MCF 10A (cell line): ENCODE data around the gene TTLL13. TPM values are rescaled to one million over a fixed set of nuclear protein-coding genes. Genes with fewer than 3 reads are reported as not detected.

Experiments
- BruUV-seq: library from RNA; stranded (reverse); fragments of 400-500 nt; replicated peaks from 2 replicates; lab custom pipeline; 2021; lab: Mats Ljungman, UMichigan
- CTCF ChIA-PET: fragments of 300-600 bp; sonication (Branson Sonifier 250); formaldehyde crosslinking; extraction: SDS; loops from one replicate; lab custom pipeline; 2021; ENCODE audit warnings: antibody characterized with exemption, inconsistent platforms; lab: Yijun Ruan, JAX
- POLR2A ChIA-PET: fragments of 300-600, 350-650 bp; sonication (Branson Sonifier 250); formaldehyde crosslinking; extraction: SDS; loops from one replicate; lab custom pipeline; 2020; ENCODE audit warnings: antibody characterized with exemption, inconsistent platforms; lab: Yijun Ruan, JAX
- DNase-seq: peaks from one replicate; pipeline ENCODE4 v3.0.0-alpha.2; 2018; ENCODE audit not compliant: unreplicated experiment
- H3K27ac Mint-ChIP-seq: one replicate; pipeline ENCODE4 v1.8.0; 2022; ENCODE audit warnings: mild to moderate bottlenecking, low read depth, mixed read lengths; ENCODE audit not compliant: unreplicated experiment
- H3K27me3 Mint-ChIP-seq: one replicate; pipeline ENCODE4 v1.8.0; 2022; ENCODE audit warnings: mixed read lengths; ENCODE audit not compliant: insufficient read depth, unreplicated experiment
- H3K36me3 Mint-ChIP-seq: one replicate; pipeline ENCODE4 v1.8.0; 2022; ENCODE audit warnings: mild to moderate bottlenecking, moderate library complexity, mixed read lengths; ENCODE audit not compliant: insufficient read depth, unreplicated experiment
- H3K4me1 Mint-ChIP-seq: one replicate; pipeline ENCODE4 v1.8.0; 2022; ENCODE audit warnings: mixed read lengths; ENCODE audit not compliant: insufficient read depth, unreplicated experiment
- H3K4me3 Mint-ChIP-seq: one replicate; pipeline ENCODE4 v1.8.0; 2022; ENCODE audit warnings: mild to moderate bottlenecking, moderate library complexity, mixed read lengths; ENCODE audit not compliant: unreplicated experiment
- H3K9me3 Mint-ChIP-seq: one replicate; pipeline ENCODE4 v1.8.0; 2022; ENCODE audit warnings: mixed read lengths; ENCODE audit not compliant: unreplicated experiment
- intact Hi-C: fragments of 100-400 bp; cut with micrococcal nuclease; formaldehyde crosslinking; loops from 2 replicates; pipeline ENCODE4 v1.14.1; 2022
- total RNA-seq: library from RNA; stranded (reverse); gene quantifications from 2 replicates; pipeline ENCODE4 v1.2.3, GENCODE V29; 2022
- TF ChIP-seq, protein P1 (sequence below): fragments of 200-600 bp; IDR thresholded peaks from one replicate; pipeline ENCODE4 v1.8.0; 2022; ENCODE audit warnings: antibody characterized with exemption, mild to moderate bottlenecking; ENCODE audit not compliant: unreplicated experiment

The TTLL13 gene
- total RNA-seq, 1 experiment from 2014 or later = not detected

DNA sequence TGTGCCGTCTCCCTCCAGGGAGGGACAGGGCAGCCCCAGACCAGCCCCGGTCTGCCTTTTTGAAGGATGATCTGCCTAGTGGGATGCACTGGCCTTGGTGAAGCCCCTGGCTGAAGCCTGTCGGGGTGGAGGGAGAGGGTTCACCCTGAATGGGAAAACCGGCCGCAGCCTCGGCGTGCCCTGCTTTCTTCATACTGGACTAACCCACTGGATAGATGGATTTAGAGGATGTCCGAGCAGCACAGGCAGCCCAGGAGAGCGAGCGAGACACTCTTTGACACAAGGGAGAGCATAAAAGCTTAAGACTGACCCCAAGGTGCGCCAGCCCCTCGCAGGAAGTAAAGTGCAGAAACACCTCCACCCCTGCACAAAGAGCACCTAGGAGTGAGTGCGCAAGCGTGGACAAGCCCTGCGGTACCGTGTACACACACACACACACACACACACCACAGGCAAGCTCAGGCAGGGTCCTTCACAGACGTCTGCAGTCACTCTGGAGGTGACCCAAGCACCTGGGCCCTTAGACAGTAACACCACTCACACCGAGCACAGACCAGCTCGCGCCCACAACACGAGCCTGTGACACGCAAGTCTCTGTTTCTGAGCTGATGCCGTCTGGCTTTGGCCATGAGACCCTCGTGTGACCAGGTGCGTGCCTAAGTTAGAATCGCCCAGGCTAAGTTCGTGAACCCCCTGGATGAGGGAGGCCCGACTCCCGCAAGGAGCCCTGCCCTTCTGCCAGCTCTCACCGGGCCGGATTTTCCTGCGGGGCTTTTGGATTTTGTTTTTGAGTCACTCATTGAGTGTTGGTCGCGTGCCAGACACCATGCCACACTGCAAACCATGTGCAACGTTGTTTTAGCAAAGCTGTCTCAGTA, 36.9 kb upstream of the TTLL13 start:
- Mint-ChIP-seq H3K4me1 (peaks cover 43% of the 10 kb centered on the region), H3K27ac (peak overlapping the region; percentile 91), H3K4me3 (peak overlapping the region; percentile 61), H3K27me3 (no peaks in the 10 kb centered on the region), H3K9me3 (no peaks in the 10 kb centered on the region), H3K36me3 (peaks cover 38% of the 10 kb centered on the region)
- no TSS peak for BruUV-seq
- CTCF ChIA-PET = interaction anchor here (0.6 to 5.6 kb wide), 7 partner anchors 9 to 314 kb away, joined by 3 to 40 read pairs (median 8); partner anchors contain the start of genes CIB1 and GDPGP1
- POLR2A ChIA-PET = interaction anchor here (0.5 to 7.0 kb wide), 20 partner anchors 8 to 1123 kb away, joined by 3 to 99 read pairs (median 4); partner anchors contain the start of genes AP3S2, CIB1, GDPGP1 and NGRN
- intact Hi-C loops = loop anchor here (2.0 kb wide), 1 partner anchor 28 kb away; no protein-coding TSS in a partner anchor
- TF ChIP-seq, protein P1, sequence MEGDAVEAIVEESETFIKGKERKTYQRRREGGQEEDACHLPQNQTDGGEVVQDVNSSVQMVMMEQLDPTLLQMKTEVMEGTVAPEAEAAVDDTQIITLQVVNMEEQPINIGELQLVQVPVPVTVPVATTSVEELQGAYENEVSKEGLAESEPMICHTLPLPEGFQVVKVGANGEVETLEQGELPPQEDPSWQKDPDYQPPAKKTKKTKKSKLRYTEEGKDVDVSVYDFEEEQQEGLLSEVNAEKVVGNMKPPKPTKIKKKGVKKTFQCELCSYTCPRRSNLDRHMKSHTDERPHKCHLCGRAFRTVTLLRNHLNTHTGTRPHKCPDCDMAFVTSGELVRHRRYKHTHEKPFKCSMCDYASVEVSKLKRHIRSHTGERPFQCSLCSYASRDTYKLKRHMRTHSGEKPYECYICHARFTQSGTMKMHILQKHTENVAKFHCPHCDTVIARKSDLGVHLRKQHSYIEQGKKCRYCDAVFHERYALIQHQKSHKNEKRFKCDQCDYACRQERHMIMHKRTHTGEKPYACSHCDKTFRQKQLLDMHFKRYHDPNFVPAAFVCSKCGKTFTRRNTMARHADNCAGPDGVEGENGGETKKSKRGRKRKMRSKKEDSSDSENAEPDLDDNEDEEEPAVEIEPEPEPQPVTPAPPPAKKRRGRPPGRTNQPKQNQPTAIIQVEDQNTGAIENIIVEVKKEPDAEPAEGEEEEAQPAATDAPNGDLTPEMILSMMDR = no peak
- DNase-seq = peak; percentile 93

DNA sequence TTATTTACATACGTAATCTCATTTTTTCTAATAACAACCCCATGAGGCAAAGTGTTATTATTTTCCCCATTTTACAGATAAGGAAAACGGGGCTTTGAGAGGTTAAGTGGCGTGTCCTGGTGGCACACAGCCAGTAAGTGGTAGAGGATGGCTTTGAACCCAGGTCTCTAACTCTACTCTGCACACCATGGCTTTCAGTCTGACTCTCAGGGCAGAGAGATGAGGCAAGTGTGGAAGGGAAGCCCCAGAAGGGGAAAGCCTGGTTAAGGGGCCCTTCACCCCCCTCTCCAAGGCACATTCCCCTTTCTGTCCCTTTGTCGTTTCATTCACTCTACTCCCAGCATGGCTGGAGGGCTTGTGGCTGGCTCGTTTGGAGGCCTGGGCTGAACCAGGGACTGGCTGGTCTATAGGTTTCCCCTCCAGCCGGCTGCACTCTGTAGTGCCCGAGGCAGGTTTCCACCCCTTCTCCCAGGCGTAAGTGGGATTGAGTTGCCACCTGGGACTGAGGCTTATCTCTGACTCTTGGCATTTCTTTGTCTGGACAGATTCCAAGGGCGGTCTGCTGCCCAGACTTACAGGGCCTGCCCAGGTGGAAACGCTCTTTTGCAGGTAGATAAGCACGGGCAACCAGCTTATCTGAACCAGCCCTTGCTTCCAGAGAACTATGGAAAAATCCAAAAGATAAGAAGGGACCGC, 36.1 kb upstream of the TTLL13 start:
- intact Hi-C loops = loop anchor here (2.0 kb wide), 1 partner anchor 28 kb away; no protein-coding TSS in a partner anchor
- TF ChIP-seq, protein P1 = no peak
- Mint-ChIP-seq H3K27me3 (no peaks in the 10 kb centered on the region), H3K27ac (peak overlapping the region; percentile 91), H3K36me3 (peaks cover 34% of the 10 kb centered on the region), H3K9me3 (no peaks in the 10 kb centered on the region), H3K4me1 (peaks cover 43% of the 10 kb centered on the region), H3K4me3 (no peak overlapping the region)
- peak; percentile 34 for DNase-seq
- BruUV-seq = no TSS peak
- ChIA-PET POLR2A (interaction anchor here (0.5 to 7.0 kb wide), 14 partner anchors 9 to 210 kb away, joined by 3 to 99 read pairs (median 5); partner anchors contain the start of genes CIB1, GDPGP1, NGRN and SEMA4B), CTCF (interaction anchor here (0.6 to 5.6 kb wide), 12 partner anchors 8 to 80 kb away, joined by 3 to 40 read pairs (median 6); partner anchors contain the start of genes CIB1, GDPGP1 and SEMA4B)

DNA sequence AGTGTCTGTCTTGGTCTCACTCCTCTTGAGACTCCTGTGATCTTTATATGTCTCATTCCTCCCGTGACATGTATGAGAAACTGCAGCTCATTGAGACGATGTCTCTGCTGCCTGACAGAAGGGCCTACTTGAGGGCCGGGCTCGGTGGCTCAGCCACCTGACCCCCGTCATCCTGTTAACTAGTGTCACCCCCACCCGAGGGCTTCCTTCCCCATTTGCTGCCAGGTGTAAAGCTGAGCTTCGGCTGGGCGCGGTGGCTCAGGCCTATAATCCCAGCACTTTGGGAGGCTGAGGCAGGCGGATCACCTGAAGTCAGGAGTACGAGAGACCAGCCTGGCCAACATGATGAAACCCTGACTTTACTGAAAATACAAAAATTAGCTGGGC, 35.5 kb upstream of the TTLL13 start:
- Mint-ChIP-seq H3K4me1 (peaks cover 43% of the 10 kb centered on the region), H3K27ac (no peak overlapping the region), H3K36me3 (peaks cover 28% of the 10 kb centered on the region), H3K9me3 (no peaks in the 10 kb centered on the region), H3K4me3 (no peak overlapping the region), H3K27me3 (no peaks in the 10 kb centered on the region)
- DNase-seq = no peak
- POLR2A ChIA-PET = interaction anchor here (0.9 to 7.0 kb wide), 8 partner anchors 8 to 48 kb away, joined by 3 to 99 read pairs (median 16); partner anchors contain the start of genes CIB1, GDPGP1 and SEMA4B
- intact Hi-C loops = loop anchor here (2.0 kb wide), 1 partner anchor 29 kb away; no protein-coding TSS in a partner anchor
- no TSS peak for BruUV-seq
- TF ChIP-seq, protein P1 = no peak
- CTCF ChIA-PET = interaction anchor here (0.7 to 5.6 kb wide), 12 partner anchors 8 to 141 kb away, joined by 3 to 40 read pairs (median 5); partner anchors contain the start of genes CIB1, GDPGP1 and SEMA4B
